Pancreas (tissue), 10 donors: ENCODE results near the gene DLGAP1. TPM values are rescaled to one million over a fixed set of nuclear protein-coding genes. Genes with fewer than 3 reads are reported as not detected.

Experiments used
- ATAC-seq, 4 donors: fragments of 200-7000 bp; cut with Tn5 transposase; one replicate each; pipeline versions ENCODE4 v1.8.0 to v1.9.1; 2020; ENCODE audit warnings: mild to moderate bottlenecking in 4 of 4, moderate library complexity in 4 of 4
- DNase-seq, 6 donors: peaks; one replicate each; pipeline ENCODE4 v3.0.0-alpha.2; 2020
- FAIRE-seq: peaks from 2 replicates; lab custom pipeline; 2012; peaks lifted over from hg19 to GRCh38; lab: Jason Lieb, UNC
- H3K27ac ChIP-seq, 4 donors: fragments of 200-600 bp; sonication (generic); 1 replicate in 3 of 4; 2 replicates in 1 of 4; pipeline versions ENCODE4 v1.5.0 to v1.8.0; 2020
- H3K27me3 ChIP-seq, 4 donors: fragments of 200-600 bp; one replicate each; pipeline ENCODE4 v1.8.0; 2021
- H3K36me3 ChIP-seq, 3 donors: fragments of 200-600 bp; sonication (generic) in 1 of 3; one replicate each; pipeline versions ENCODE4 v1.5.0 to v1.8.0; 2020 to 2021
- H3K4me1 ChIP-seq, 3 donors: fragments of 200-600 bp; one replicate each; pipeline ENCODE4 v1.8.0; 2021
- H3K4me3 ChIP-seq, 4 donors: fragments of 200-600 bp; sonication (generic) in 2 of 4; one replicate each; pipeline versions ENCODE4 v1.5.0 to v1.8.0; 2020 to 2021
- H3K9me3 ChIP-seq, 4 donors: fragments of 200-600 bp; one replicate each; pipeline ENCODE4 v1.8.0; 2021
- CTCF ChIP-seq, 4 donors: fragments of 200-600 bp; sonication (generic) in 3 of 4; IDR thresholded peaks; one replicate each; pipeline versions ENCODE4 v1.5.0 to v1.8.0; 2021; ENCODE audit warnings: antibody characterized with exemption in 4 of 4
- WGBS, 2 donors: extraction: QIAGEN DNeasy Blood & Tissue Kit; methylation state at CpG; one replicate each; pipeline ENCODE4 v1.1.7; 2013; 5-methylcytosine and 5-hydroxymethylcytosine counted together
- intact Hi-C, 3 donors: fragments of 100-400 bp; cut with DNase I; formaldehyde crosslinking; loops; one replicate each; pipeline versions ENCODE4 v1.11.1 to v1.14.2; 2022
- polyA plus RNA-seq, 2 donors: library from polyadenylated mRNA; stranded (reverse); fragments of 200-250 nt; gene quantifications; one replicate each; pipeline ENCODE4 v1.2.3, GENCODE V29; 2013
- total RNA-seq, 6 donors: library from RNA; stranded (reverse); fragmentation: NEBNext Ultra II Directional in 4 of 6; extraction: Animal tissue kit (Norgen Biotek cat#: 25700) in 4 of 6; gene quantifications; one replicate each; pipeline versions ENCODE4 v1.2.1 to v1.2.4, GENCODE V29; 2021 to 2023
- donor health status: healthy with polysubstance abuse.
- donor health status: DM: no; HTN: no; CAD: no; lungs with moderate emphysema.
- donor health status: DM: no; HTN: no; CAD: no.
- donor health status: control.
- donor health status: control.
- donor health status: Bipolar disorder and iron deficiency.
- donor health status: DM: yes; HTN: yes; CAD: no.
- donor health status: DM: no; HTN: no; CAD: no.
- donor health status: DM: no; HTN: no; CAD: no.
- donor health status: DM: yes; HTN: yes; CAD: no.

The DLGAP1 gene
- total and polyA plus RNA-seq, 8 donors: 0.12 to 0.62 (median 0.30) TPM; not detected in 2

DNA sequence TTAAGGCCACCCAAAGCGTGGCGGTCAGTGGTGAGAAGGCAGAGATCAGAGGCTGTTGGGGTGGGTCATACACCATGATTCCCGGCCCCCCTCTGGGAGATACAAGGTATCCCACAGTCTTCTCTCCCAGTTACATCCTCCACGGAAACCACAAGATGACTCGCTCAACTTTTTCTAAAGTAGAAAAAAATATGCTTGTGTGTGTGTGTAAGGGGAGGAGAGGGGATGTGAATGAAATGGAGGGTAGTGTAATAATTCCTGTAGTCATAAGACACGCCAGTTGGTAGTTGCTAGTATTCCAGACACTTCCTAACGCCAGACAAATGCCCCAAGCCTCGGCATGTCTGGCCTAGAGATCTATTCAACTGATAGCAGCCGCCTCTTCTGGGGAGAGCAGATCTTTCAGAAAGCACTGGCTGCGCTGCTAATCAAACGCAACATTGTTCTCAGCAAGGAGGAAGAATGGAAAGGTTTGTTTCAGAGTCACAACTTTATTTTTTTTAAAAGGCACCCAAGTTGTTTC is 861.7 kb downstream of the DLGAP1 start:
- FAIRE-seq: no peak
- peak in 1 of 6 donors; percentile 32 for DNase-seq
- H3K9me3 ChIP-seq: no peaks in the 10 kb centered on the region
- H3K27ac ChIP-seq: peak overlapping the region; percentile 95 to 99 (median 96)
- no peak for TF ChIP-seq CTCF (IDR thresholded peaks at IDR 0.05)
- intact Hi-C loops: loop anchor here in 1 of 3 donors (10.0 kb wide), 2 partner anchors 71 to 299 kb away; no protein-coding TSS in a partner anchor
- peak; percentile 13 to 27 (median 20) for ATAC-seq
- peaks cover 7 to 37% (median 29%) of the 10 kb centered on the region in 3 donors for H3K4me1 ChIP-seq
- no peaks in the 10 kb centered on the region for H3K36me3 ChIP-seq
- WGBS, 2 donors: 24 to 25% methylated on average over 11 of the region's 11 CpGs
- peak overlapping the region in 2 of 4 donors; percentile 32 to 48 for H3K4me3 ChIP-seq
- H3K27me3 ChIP-seq: no peaks in the 10 kb centered on the region

DNA sequence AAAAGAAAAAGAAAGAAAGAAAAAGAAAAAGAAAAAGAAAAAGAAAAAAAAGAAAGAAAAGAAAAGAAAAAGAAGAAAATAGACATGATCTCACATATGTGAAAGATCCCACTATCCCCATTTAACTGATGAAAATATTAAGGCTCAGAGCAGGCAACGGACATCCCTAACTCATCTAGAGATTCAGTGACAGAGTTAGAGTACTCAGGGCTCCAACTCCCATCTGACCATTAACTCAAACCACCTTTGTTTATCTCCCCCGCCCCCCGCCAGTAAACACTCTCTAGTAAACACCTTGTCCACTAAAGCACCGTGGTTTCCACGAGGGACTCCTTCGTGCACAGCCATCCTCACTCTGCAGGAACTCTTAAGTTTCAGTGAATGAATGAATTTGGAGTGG is 862.2 kb downstream of the DLGAP1 start:
- no peaks in the 10 kb centered on the region for H3K36me3 ChIP-seq
- ATAC-seq (no peak), DNase-seq (no peak), FAIRE-seq (no peak)
- no peak overlapping the region for H3K4me3 ChIP-seq
- WGBS, 2 donors: 76 to 77% methylated on average over 6 of the region's 6 CpGs
- H3K4me1 ChIP-seq: peaks cover 7 to 37% (median 29%) of the 10 kb centered on the region in 3 donors
- intact Hi-C loops: loop anchor here in 1 of 3 donors (10.0 kb wide), 2 partner anchors 72 to 298 kb away; no protein-coding TSS in a partner anchor
- TF ChIP-seq CTCF (IDR thresholded peaks at IDR 0.05): no peak
- H3K27ac ChIP-seq: peak overlapping the region; percentile 95 to 99 (median 96)
- no peaks in the 10 kb centered on the region for H3K9me3 ChIP-seq
- H3K27me3 ChIP-seq: no peaks in the 10 kb centered on the region

- H3K27me3 ChIP-seq: no peaks in the 10 kb centered on the region
- no peak overlapping the region for H3K27ac ChIP-seq
- FAIRE-seq (no peak), DNase-seq (no peak), ATAC-seq (no peak)
- intact Hi-C loops: loop anchor here in 1 of 3 donors (10.0 kb wide), 2 partner anchors 75 to 295 kb away; no protein-coding TSS in a partner anchor
- H3K4me1 ChIP-seq: peaks cover 0 to 12% (median 9%) of the 10 kb centered on the region in 3 donors
- no peak overlapping the region for H3K4me3 ChIP-seq
- H3K36me3 ChIP-seq: no peaks in the 10 kb centered on the region
- TF ChIP-seq CTCF (IDR thresholded peaks at IDR 0.05): no peak
- no peaks in the 10 kb centered on the region for H3K9me3 ChIP-seq
- 73 to 79% methylated on average over 8 of the region's 8 CpGs for WGBS, 2 donors
Observed at GRCh38 chr18:3590096-3590630, 864.9 kb downstream of the DLGAP1 start.

GRCh38 chr18:3585656-3586509 is 869.2 kb downstream of the DLGAP1 start:
- H3K27me3 ChIP-seq: no peaks in the 10 kb centered on the region
- no peak overlapping the region for H3K4me3 ChIP-seq
- no peak overlapping the region for H3K27ac ChIP-seq
- H3K36me3 ChIP-seq: no peaks in the 10 kb centered on the region
- H3K4me1 ChIP-seq: no peaks in the 10 kb centered on the region
- no peaks in the 10 kb centered on the region for H3K9me3 ChIP-seq
- WGBS, 2 donors: 43 to 44% methylated on average over 12 of the region's 12 CpGs
- peak; percentile 48 to 61 (median 51) for TF ChIP-seq CTCF (IDR thresholded peaks at IDR 0.05)
- FAIRE-seq: no peak
- peak; percentile 61 to 81 (median 77) for DNase-seq
- peak; percentile 90 to 98 (median 96) for ATAC-seq
- intact Hi-C loops: loop anchor here in 1 of 3 donors (10.0 kb wide), 1 partner anchor 301 kb away; no protein-coding TSS in a partner anchor
